ENCODE measurements around the gene ATP6V0A1. TPM values are rescaled to one million over a fixed set of nuclear protein-coding genes. Genes with fewer than 3 reads are reported as not detected.
"Not testable (repeated sequence)": the region's sequence is repeated elsewhere in the genome, so short reads cannot be mapped to it uniquely, and the experiment has no call there.

The ATP6V0A1 gene
- total RNA-seq, 4 donors from 2014 or later: 35.9 to 62.7 (median 47.5) TPM

DNA sequence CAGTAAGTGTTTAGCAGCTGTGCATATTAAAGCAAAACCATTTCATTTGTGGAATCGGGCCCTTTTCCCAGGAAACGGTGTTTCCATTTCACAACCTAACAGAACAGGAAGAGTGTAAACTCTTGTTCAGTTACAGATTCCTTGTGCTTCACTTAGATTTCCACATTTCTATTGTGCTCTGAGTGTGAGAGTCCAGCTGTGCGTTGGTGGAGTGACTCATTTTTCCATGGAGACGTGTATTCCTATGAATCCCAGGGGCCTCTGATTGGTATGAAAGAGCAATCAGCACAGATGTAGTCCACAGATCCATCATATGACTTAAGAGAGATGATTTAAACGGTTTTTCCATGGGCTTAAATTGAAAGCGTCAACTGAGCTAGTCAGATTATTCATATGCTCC, 22.3 kb upstream of the ATP6V0A1 start:
- DNase-seq: no peak
- Histone ChIP-seq H3K9me3 (no peaks in the 10 kb centered on the region), H3K4me3 (no peak overlapping the region), H3K4me1 (peaks cover 0 to 29% (median 7%) of the 10 kb centered on the region in 3 donors), H3K27me3 (no peaks in the 10 kb centered on the region), H3K36me3 (no peaks in the 10 kb centered on the region), H3K27ac (peak overlapping the region; percentile 34 to 80 (median 56))
- intact Hi-C loops (cut with DNase I): no loop called here
- TF ChIP-seq, protein P1, sequence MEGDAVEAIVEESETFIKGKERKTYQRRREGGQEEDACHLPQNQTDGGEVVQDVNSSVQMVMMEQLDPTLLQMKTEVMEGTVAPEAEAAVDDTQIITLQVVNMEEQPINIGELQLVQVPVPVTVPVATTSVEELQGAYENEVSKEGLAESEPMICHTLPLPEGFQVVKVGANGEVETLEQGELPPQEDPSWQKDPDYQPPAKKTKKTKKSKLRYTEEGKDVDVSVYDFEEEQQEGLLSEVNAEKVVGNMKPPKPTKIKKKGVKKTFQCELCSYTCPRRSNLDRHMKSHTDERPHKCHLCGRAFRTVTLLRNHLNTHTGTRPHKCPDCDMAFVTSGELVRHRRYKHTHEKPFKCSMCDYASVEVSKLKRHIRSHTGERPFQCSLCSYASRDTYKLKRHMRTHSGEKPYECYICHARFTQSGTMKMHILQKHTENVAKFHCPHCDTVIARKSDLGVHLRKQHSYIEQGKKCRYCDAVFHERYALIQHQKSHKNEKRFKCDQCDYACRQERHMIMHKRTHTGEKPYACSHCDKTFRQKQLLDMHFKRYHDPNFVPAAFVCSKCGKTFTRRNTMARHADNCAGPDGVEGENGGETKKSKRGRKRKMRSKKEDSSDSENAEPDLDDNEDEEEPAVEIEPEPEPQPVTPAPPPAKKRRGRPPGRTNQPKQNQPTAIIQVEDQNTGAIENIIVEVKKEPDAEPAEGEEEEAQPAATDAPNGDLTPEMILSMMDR (IDR thresholded peaks at IDR 0.05): no peak
- no peak for TF ChIP-seq POLR2A (IDR thresholded peaks at IDR 0.05)
- 24 to 39% methylated on average over 6 of the region's 6 CpGs for WGBS, 2 donors

DNA sequence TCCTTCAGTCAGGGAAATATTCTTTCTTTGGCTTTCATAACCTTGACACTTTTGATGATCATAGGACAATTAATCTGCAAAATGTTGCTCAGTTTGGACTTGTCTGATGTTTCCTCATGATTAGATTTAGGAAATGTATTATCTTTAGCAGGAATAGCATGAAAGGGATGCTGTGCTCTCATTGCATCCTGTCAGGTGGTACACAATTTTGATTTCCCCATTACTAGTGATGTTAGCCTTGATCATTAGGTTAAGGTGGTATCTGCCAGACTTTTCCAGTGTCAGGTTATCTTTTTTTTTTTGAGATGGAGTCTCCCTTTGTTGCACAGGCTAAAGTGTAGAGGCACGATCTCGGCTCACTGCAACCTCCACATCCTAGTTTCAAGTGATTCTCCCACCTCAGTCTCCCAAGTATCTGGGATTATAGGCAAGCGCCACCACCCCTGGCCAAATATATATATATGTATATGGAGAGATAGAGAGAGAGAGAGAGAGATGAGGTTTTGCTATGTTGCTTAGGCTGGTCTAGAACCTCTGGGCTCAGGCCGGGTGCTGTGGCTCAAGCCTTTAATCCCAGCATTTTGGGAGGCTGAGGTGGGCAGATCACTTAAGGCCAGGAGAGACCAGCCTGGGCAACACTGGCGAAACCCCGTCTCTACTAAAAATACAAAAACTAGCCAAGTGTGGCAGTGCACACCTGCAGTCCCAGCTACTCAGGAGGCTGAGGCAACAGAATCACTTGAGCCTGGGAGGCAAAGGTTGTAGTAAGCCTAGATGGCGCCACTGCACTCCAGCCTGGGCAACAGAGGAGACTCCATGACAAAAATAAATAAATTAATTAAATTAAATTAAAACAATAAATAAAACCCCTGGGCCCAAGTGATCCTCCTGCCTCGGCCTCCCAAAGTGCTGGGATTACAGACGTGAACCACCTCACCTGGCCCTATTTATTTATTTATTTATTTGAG, 19.8 kb upstream of the ATP6V0A1 start:
- 80 to 84% methylated on average over 7 to 8 of the region's 9 CpGs for WGBS, 2 donors
- no peaks in the 10 kb centered on the region for H3K9me3 ChIP-seq
- no peak overlapping the region for H3K4me3 ChIP-seq
- no peaks in the 10 kb centered on the region for H3K27me3 ChIP-seq
- H3K4me1 ChIP-seq: peaks cover 0 to 15% (median 0%) of the 10 kb centered on the region in 3 donors
- H3K27ac ChIP-seq: no peak overlapping the region
- H3K36me3 ChIP-seq: no peaks in the 10 kb centered on the region
- no peak for DNase-seq
- intact Hi-C loops (cut with DNase I): no loop called here
- no peak for TF ChIP-seq POLR2A (IDR thresholded peaks at IDR 0.05)
- TF ChIP-seq, protein P1 (IDR thresholded peaks at IDR 0.05): peak in 4 of 6 experiments; percentile 28 to 49 (median 41)

DNA sequence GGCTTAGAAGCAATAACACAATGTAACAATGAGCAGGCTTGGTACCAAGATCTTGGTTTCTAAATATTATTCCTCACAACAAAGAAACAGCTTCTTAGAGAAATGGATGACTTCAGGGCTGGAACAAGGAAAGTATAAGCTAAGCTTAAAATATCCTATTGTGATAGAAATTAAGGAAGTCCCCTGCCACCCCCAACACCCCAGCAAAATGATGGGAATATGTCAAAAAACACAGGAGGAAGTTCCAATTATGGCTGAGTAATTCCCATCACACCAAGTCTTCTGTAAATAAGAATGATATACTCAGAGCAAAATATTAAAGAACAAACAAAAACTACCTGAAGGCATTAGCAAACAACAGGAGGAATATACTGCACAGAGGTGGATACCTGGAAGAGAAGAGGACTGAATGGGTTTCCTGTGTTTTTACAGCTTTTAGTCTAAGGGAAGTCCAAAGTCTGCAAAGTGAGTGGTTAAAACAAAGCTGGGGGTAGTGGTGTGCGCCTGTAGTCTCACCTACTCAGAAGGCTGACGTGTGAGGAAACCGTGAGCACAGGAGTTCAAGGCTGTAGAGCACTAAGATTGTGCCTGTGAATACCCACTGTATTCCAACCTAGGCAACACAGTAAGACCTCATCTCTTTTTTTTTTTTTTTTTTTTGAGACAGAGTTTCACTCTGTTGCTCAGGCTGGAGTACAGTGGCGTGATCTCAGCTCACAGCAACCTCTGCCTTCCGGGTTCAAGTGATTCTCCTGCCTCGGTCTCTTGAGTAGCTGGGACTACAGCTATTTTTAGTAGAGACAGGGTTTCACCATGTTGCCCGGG, 17.1 kb upstream of the ATP6V0A1 start:
- peaks cover 0 to 5% (median 0%) of the 10 kb centered on the region in 3 donors for H3K4me1 ChIP-seq
- H3K9me3 ChIP-seq: no peaks in the 10 kb centered on the region
- no peak for TF ChIP-seq POLR2A (IDR thresholded peaks at IDR 0.05)
- TF ChIP-seq, protein P1 (IDR thresholded peaks at IDR 0.05): no peak
- H3K4me3 ChIP-seq: no peak overlapping the region
- H3K36me3 ChIP-seq: no peaks in the 10 kb centered on the region
- no peaks in the 10 kb centered on the region for H3K27me3 ChIP-seq
- no peak for DNase-seq
- intact Hi-C loops (cut with DNase I): no loop called here
- H3K27ac ChIP-seq: no peak overlapping the region
- 54 to 57% methylated on average over 6 to 7 of the region's 7 CpGs for WGBS, 2 donors

DNA sequence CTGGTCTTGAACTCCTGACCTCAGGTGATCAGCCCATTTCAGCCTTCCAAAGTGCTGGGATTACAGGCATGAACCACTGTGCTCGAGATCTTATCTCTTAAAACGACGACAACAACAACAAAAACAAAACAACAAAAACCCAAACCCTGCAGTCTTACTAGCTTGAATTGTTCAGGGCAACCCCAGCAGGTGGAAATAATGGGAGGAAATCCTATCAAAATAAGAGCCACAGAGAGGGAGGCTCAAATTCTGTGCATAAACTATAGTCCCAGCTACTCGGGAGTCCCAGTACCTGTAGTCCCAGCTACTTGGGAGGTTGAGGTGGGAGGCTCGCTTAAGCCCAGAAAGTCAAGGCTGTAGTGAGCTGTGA, 16.5 kb upstream of the ATP6V0A1 start:
- intact Hi-C loops (cut with DNase I): no loop called here
- 49 to 58% methylated on average over 5 of the region's 5 CpGs for WGBS, 2 donors
- TF ChIP-seq, protein P1 (IDR thresholded peaks at IDR 0.05): no peak
- TF ChIP-seq POLR2A (IDR thresholded peaks at IDR 0.05): no peak
- Histone ChIP-seq H3K9me3 (no peaks in the 10 kb centered on the region), H3K4me1 (no peaks in the 10 kb centered on the region), H3K27ac (no peak overlapping the region), H3K27me3 (no peaks in the 10 kb centered on the region), H3K4me3 (no peak overlapping the region), H3K36me3 (no peaks in the 10 kb centered on the region)
- DNase-seq: no peak

DNA sequence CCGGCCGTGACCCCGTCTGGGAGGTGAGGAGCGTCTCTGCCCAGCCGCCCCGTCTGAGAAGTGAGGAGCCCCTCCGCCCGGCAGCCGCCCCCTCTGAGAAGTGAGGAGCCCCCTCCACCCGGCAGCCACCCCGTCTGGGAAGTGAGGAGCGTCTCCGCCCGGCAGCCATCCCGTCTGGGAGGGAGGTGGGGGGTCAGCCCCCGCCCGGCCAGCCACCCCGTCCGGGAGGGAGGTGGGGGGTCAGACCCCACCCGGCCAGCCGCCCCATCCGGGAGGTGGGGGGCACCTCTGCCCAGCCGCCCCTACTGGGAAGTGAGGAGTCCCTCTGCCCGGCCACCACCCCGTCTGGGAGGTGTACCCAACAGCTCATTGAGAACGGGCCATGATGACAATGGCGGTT, 9.5 kb upstream of the ATP6V0A1 start:
- H3K4me3 ChIP-seq; H3K27me3 ChIP-seq; DNase-seq; H3K4me1 ChIP-seq; H3K36me3 ChIP-seq; H3K9me3 ChIP-seq; H3K27ac ChIP-seq; intact Hi-C loops (cut with DNase I): not testable (repeated sequence)
- 83% methylated on average over 1 of the region's 27 CpGs; no CpG with 5 or more reads in 1 of the 2 donors for WGBS, 2 donors

DNA sequence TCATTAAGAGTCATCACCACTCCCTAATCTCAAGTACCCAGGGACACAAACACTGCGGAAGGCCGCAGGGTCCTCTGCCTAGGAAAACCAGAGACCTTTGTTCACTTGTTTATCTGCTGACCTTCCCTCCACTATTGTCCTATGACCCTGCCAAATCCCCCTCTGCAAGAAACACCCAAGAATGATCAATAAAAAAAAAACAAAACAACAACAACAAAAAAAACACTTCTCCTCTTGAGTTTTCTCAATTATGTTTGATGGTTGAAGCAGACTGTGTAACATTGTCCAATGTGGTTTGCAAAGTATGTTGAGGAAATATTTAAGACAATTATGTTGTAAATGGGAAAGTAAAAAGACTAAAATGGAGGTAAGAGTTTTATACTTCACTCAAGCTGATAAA, 8.8 kb upstream of the ATP6V0A1 start:
- H3K27ac ChIP-seq; H3K36me3 ChIP-seq; H3K27me3 ChIP-seq; intact Hi-C loops (cut with DNase I); DNase-seq; H3K4me1 ChIP-seq; H3K9me3 ChIP-seq; H3K4me3 ChIP-seq: not testable (repeated sequence)
- no CpG with 5 or more reads among the region's 2 CpGs for WGBS, 2 donors

DNA sequence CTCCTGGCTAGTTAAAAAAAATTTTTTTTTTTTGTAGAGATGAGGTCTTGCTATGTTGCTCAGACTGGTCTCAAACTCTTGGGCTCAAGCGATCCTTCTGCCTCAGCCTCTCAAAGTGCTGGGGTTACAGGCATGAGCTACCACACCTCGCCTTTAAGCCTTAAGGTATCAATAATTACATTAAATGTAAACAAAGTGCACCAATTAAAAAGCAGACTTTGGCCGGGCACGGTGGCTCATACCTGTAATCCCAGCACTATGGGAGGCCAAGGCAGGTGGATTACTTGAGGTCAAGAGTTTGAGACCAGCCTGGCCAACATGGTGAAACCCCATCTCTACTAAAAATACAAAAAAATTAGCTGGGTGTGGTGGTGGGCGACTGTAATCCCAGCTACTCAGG, 7.4 kb upstream of the ATP6V0A1 start:
- H3K36me3 ChIP-seq; H3K4me1 ChIP-seq; H3K4me3 ChIP-seq; H3K27me3 ChIP-seq; H3K9me3 ChIP-seq; DNase-seq; H3K27ac ChIP-seq; intact Hi-C loops (cut with DNase I): not testable (repeated sequence)
- 60 to 87% methylated on average over 4 of the region's 5 CpGs for WGBS, 2 donors
